Stimulated activated CD4-positive, alpha-beta T cell treated with anti-CD3 and anti-CD28 coated beads, Interleukin-12 subunit alpha, Interleukin-12 subunit beta, amount 100 ng/mL, for 24 hours (primary cell): Measurements from ENCODE around the gene PNPLA8.

Experiments
- DNase-seq, 2 experiments: peaks; one replicate each; pipeline ENCODE4 v3.0.0-alpha.2; 2020; ENCODE audit warnings: low read depth in 2 of 2

PNPLA8 gene

DNA sequence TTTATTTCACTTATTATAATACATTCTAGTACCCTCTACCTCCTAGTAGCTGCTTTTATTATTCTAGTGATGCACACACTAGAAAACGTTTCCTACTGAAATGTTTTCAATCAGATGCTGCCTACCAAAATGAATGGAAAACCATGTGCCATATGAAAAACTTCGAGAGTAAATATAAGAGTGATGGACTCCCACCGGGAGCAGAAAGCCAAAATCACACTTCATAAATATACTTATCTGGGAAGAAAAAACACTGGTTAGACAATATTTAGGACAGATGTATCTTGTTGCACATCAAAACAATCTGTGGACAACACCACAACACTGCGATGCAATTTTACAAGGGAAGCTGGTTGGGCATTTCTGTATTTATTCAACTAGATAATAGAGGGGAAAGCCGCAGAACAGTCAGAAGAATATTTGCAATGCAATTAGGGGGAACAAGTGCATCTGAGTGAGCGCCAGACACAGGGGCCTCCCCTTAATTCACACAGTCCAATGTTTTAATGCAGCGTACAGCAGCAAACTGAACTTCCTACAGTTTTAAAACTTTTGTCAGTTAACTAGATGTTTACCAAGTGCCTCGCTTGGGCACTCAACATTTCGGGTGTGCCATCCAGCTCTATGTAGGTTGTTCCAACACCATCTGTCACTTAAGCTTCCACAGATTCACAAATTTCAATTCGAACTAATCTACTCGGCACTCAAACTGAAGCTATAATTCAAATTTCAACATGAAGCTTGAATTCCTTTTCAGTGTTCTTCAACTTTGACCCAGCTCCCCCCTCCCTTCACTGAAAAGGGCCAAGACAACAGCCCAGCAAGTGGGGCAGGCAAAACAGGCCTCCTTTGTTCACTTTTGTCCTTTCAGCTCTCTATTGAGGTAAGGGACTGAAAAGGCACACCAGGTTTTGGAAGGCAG, 77.1 kb downstream of the PNPLA8 start:
- DNase-seq = no peak

DNA sequence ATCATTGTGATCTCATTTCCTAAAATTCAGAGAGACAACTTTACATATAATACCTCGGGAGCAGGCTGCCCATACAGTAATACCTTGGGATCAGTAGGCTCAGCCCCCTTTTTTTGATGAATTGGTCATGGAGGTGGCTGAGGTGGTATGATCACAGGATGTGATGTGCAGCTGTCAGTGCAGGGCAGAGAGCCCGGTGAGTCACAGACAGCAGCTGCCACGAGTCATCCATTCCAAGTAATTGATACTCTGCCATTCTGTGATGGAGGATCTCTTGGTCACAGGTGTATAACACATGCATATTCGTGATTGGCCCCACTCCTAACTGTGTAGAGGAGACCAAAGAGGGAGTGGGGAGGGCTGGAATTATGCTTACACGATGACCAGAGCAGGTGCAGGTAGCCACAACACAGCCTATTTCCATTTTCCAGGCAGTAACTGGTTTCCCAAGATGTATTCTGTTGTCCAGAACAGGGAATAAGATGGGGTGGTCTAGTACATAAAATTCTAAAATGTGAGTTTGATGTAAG, 83.8 kb downstream of the PNPLA8 start:
- no peak for DNase-seq

- DNase-seq = no peak
Measured at GRCh38 chr7:108441392-108441955, 84.5 kb downstream of the PNPLA8 start.

DNA sequence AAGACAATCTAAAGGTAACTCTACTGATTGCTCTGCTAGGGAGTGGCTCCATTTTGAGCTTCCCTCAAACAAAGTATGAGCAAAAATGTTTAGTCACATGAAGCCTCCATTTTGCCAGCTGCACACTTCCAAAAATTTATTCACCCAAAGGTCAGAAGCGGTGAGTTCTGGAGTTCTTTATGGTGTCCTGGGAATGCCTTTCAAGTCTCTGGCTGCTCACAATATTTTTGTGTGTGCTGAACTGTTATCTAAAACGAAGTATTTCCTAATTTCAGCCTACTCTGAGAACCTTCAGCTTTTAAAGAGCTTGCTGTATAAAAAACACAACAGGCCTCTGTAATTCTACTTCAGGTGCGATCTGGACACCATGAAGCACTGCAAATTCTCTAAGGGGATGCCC, 85.3 kb downstream of the PNPLA8 start:
- DNase-seq = no peak

DNA sequence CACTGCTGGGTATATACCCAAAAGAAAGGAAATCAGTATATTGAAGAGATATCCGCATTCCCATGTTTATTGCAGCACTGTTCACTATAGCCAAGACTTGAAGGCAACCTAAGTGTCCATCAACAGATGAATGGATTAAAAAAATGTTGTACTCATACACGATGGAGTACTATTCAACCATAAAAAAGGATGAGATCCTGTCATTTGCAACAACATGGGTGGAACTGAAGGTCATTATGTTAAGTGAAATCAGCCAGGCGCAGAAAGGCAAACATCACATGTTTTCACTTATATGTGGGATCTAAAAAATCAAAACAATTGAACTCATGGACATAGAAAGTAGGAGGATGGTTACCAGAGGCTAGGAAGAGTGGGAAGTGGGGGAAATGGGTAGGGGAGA, 89.0 kb downstream of the PNPLA8 start:
- DNase-seq = no peak

DNA sequence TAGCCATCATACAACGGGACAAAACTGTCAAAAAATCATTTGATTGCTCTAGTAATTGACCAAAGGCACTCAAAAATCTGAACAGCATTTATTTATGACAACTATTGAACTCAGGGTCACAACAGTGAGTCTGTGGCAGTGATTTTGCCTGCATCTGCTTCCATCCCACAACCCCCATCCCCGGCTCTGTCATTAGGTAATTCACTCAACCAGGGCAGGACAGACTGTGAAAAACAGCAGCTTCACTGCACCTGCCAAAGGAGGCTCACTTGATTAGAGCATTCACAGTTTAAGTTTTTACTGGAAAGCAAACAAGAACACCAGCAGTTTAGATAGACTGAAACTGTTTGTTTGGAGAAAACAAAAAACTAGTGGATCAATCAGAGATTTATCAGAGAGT, 91.9 kb downstream of the PNPLA8 start:
- no peak for DNase-seq

DNA sequence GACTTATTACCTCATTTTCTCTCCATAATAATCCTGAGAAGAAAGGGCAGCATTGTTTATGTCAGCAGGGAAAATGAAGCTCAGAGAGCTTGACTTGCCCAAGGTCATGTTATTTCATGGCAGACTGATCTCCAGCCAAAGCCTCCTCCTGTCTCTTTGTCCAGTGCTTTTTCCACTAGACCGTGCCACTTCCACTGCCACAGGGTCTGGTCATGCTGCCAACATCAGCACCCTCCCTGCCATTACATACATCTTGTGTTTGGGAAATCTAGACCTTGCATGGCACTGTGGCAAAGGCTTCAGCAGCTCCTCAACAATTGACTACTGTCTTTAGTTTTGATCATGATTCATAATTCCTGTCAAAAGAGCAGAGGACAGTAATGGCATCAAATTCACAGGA, 94.8 kb downstream of the PNPLA8 start:
- DNase-seq = no peak

- DNase-seq = no peak
Measured at GRCh38 chr7:108430664-108431063, 95.3 kb downstream of the PNPLA8 start.

- DNase-seq = no peak
Measured at GRCh38 chr7:108427766-108428165, 98.2 kb downstream of the PNPLA8 start.

DNA sequence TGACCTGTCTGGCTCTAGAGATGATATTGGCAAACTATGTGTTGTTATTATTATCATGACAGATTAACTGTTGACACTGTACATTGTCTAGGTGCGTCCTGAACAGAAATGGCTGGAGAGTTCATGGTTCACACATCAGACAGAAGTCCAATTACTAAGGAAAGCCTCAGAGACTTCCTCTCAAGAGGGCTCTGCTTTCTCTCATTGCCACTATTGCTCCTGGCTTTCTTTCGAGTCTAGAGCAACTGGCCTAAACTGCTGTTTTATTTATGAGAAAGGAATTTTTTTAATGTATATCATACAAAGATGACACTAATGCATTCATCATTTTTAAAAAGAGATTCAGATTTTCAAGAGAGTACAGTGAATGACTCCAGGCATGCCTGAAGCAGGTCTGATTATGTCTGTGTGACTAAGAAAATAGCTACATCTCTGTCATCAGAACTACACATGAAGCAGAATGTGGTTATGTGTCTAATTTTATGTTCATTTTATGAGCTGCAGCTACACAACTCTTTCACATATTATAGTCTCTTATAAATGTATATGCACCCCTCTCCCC, 100.1 kb downstream of the PNPLA8 start:
- no peak for DNase-seq

- no peak for DNase-seq
Measured at GRCh38 chr7:108424013-108424412, 101.9 kb downstream of the PNPLA8 start.

DNA sequence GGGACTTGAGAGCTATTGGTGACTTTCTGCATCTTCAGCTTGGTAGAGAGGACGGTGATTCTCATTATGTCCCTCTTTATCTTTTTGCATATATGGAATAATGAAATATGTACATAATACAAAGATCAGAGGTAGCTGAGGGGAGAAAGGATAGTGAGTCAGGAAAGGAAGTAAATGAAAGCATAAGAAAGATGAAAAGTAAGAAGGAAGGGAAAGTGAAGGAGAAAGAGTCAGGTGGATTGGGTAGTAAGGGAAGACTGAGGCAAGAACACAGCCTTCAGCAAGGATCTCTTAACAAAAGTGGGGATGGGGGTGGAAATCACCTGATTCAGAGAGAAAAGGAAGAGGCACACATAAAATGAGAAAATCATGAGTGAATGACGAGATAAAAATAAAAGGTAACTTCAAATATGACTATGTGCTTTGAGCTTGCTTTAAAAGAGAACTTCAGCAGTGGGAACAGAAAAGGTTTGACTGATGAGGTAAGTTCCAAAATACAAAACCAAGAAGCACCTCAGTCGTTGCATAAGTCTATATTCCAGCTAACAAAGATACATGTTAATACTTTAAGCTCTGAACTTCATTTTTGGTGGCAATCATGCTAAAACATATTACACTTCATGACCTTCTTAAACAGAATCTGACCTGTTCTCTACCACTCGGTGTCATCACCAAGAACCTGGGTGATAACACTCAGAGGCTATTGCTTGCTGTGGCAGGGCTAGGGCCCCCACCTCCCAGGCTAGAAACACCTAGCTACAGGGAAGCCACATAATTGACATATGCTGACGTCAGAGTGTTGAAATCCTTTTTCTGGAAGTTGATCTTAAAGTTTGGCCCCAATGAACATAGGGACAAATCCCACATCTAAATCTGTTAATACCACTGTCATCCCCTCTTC, 102.6 kb downstream of the PNPLA8 start:
- DNase-seq = no peak

- DNase-seq = no peak
Measured at GRCh38 chr7:108421720-108422331, 104.1 kb downstream of the PNPLA8 start.
